H1 (cell line): Measurements from ENCODE around the gene TSPEAR. TPM values are rescaled to one million over a fixed set of nuclear protein-coding genes. Genes with fewer than 3 reads are reported as not detected.

ENCODE experiments used
- CTCF ChIA-PET: fragments of 300-600 bp; sonication (Branson Sonifier 250); formaldehyde crosslinking; loops from one replicate; lab custom pipeline; 2021; ENCODE audit not compliant: partially characterized antibody; lab: Charles Lee
- POLR2A ChIA-PET: fragments of 300-600 bp; sonication (Branson Sonifier 250); formaldehyde crosslinking; loops from one replicate; lab custom pipeline; 2021; ENCODE audit warnings: inconsistent platforms; ENCODE audit not compliant: partially characterized antibody; lab: Charles Lee
- DNase-seq, 2 experiments: peaks; one replicate each; pipeline versions ENCODE4 v3.0.0 to v3.0.0-alpha.2; 2010 to 2022; ENCODE audit warnings: low spot score in 2 of 2, low read depth in 1 of 2, mixed read lengths in 1 of 2
- FAIRE-seq: peaks from 2 replicates; lab custom pipeline; 2011; peaks lifted over from hg19 to GRCh38; lab: Jason Lieb, UNC
- H2AFZ ChIP-seq: 2 replicates; pipeline ENCODE4 v1.8.1; 2012; ENCODE audit warnings: low read length, inconsistent platforms
- H2AK5ac ChIP-seq: 2 replicates; pipeline ENCODE4 v1.6.1; 2013; ENCODE audit warnings: low read depth, low read length
- H2BK120ac ChIP-seq: replicated peaks from 2 replicates; pipeline ENCODE3; 2013; ENCODE audit warnings: low read depth, low read length, inconsistent platforms
- H2BK12ac ChIP-seq: 2 replicates; pipeline ENCODE4 v1.6.1; 2013; ENCODE audit warnings: low read depth, low read length
- H2BK15ac ChIP-seq: 2 replicates; pipeline ENCODE4 v1.6.1; 2013; ENCODE audit warnings: low read length
- H2BK20ac ChIP-seq: 2 replicates; pipeline ENCODE4 v1.6.1; 2013; ENCODE audit warnings: low read length
- H2BK5ac ChIP-seq: 2 replicates; pipeline ENCODE4 v1.6.1; 2013; ENCODE audit warnings: low read depth, low read length
- H3K14ac ChIP-seq: 2 replicates; pipeline ENCODE4 v1.6.1; 2013; ENCODE audit warnings: inconsistent platforms; ENCODE audit not compliant: insufficient read length
- H3K18ac ChIP-seq: 2 replicates; pipeline ENCODE4 v1.6.1; 2013; ENCODE audit warnings: low read length; ENCODE audit errors: extremely low read depth
- H3K23ac ChIP-seq: 2 replicates; pipeline ENCODE4 v1.6.1; 2013; ENCODE audit warnings: inconsistent platforms; ENCODE audit not compliant: insufficient read length
- H3K23me2 ChIP-seq: 2 replicates; pipeline ENCODE4 v1.6.1; 2013; ENCODE audit warnings: low read depth, low read length
- H3K27ac ChIP-seq: 2 replicates; pipeline ENCODE4 v1.6.1; 2011; ENCODE audit warnings: low read depth, low read length, inconsistent platforms
- H3K27me3 ChIP-seq, 4 experiments: replicated peaks in 1 of 4; 1 replicate in 1 of 4; 2 replicates in 3 of 4; pipeline versions ENCODE4 v1.6.1 to v1.8.1; 2011 to 2013; ENCODE audit warnings: low read length in 3 of 4, mild to moderate bottlenecking in 3 of 4, inconsistent platforms in 2 of 4, mixed read lengths in 2 of 4, moderate library complexity in 1 of 4; ENCODE audit not compliant: control insufficient read depth in 3 of 4, insufficient read depth in 3 of 4; ENCODE audit errors: extremely low read depth in 1 of 4
- H3K36me3 ChIP-seq, 4 experiments: 2 replicates each; pipeline versions ENCODE4 v1.6.1 to v1.8.1; 2011 to 2013; ENCODE audit warnings: mild to moderate bottlenecking in 4 of 4, low read length in 3 of 4, moderate library complexity in 2 of 4, control low read depth in 1 of 4, inconsistent platforms in 1 of 4; ENCODE audit not compliant: insufficient read depth in 4 of 4, control insufficient read depth in 2 of 4
- H3K4ac ChIP-seq: replicated peaks from 2 replicates; pipeline ENCODE3; 2013; ENCODE audit warnings: low read length, low read depth, mixed read lengths, inconsistent platforms; ENCODE audit not compliant: insufficient read length
- H3K4me1 ChIP-seq, 4 experiments: replicated peaks in 1 of 4; 1 replicate in 1 of 4; 2 replicates in 3 of 4; pipeline versions ENCODE4 v1.6.1 to v1.8.1; 2011 to 2013; ENCODE audit warnings: low read length in 3 of 4, inconsistent platforms in 2 of 4, mixed read lengths in 1 of 4; ENCODE audit not compliant: insufficient read depth in 4 of 4, control insufficient read depth in 3 of 4
- H3K4me2 ChIP-seq, 2 experiments: 2 replicates each; pipeline versions ENCODE4 v1.6.1 to v1.8.1; 2011 to 2013; ENCODE audit warnings: low read depth in 2 of 2, low read length in 2 of 2, control low read depth in 1 of 2, inconsistent platforms in 1 of 2, mild to moderate bottlenecking in 1 of 2; ENCODE audit not compliant: insufficient read depth in 1 of 2
- H3K4me3 ChIP-seq, 4 experiments: fragments of 200-600, 300-600 bp in 1 of 4; sonication (generic), shearing (Covaris generic), sonication (Bioruptor Twin) in 1 of 4; 2 replicates each; pipeline versions ENCODE4 v1.5.1 to v1.8.1; 2011 to 2016; ENCODE audit warnings: low read length in 4 of 4, low read depth in 3 of 4, control low read depth in 2 of 4, inconsistent platforms in 2 of 4, mild to moderate bottlenecking in 2 of 4, mixed read lengths in 1 of 4, moderate library complexity in 1 of 4; ENCODE audit not compliant: insufficient read depth in 2 of 4; ENCODE audit errors: extremely low read depth in 1 of 4
- H3K56ac ChIP-seq: replicated peaks from 2 replicates; pipeline ENCODE3; 2013; ENCODE audit warnings: low read depth, mild to moderate bottlenecking, mixed read lengths, low read length, inconsistent platforms; ENCODE audit not compliant: insufficient read length
- H3K79me1 ChIP-seq: 2 replicates; pipeline ENCODE4 v1.6.1; 2013; ENCODE audit warnings: low read depth, low read length, control low read depth
- H3K79me2 ChIP-seq, 2 experiments: 2 replicates each; pipeline versions ENCODE4 v1.6.1 to v1.8.1; 2012 to 2013; ENCODE audit warnings: low read length in 2 of 2, mild to moderate bottlenecking in 2 of 2, inconsistent platforms in 1 of 2; ENCODE audit not compliant: insufficient read depth in 2 of 2, control insufficient read depth in 1 of 2
- H3K9ac ChIP-seq, 4 experiments: replicated peaks in 1 of 4; 1 replicate in 1 of 4; 2 replicates in 3 of 4; pipeline versions ENCODE4 v1.6.1 to v1.8.1; 2011 to 2013; ENCODE audit warnings: low read depth in 3 of 4, low read length in 3 of 4, control low read depth in 2 of 4, mild to moderate bottlenecking in 2 of 4, moderate library complexity in 2 of 4, inconsistent platforms in 1 of 4; ENCODE audit errors: extremely low read depth in 1 of 4
- H3K9me3 ChIP-seq, 2 experiments: 2 replicates each; pipeline versions ENCODE4 v1.6.1 to v1.8.1; 2012 to 2013; ENCODE audit warnings: mild to moderate bottlenecking in 2 of 2, moderate library complexity in 2 of 2, control low read depth in 1 of 2, inconsistent platforms in 1 of 2, low read depth in 1 of 2, low read length in 1 of 2, mixed read lengths in 1 of 2; ENCODE audit not compliant: insufficient read depth in 2 of 2
- H4K20me1 ChIP-seq, 2 experiments: replicated peaks in 1 of 2; 2 replicates each; pipeline versions ENCODE3 to v1.8.1; 2011 to 2013; ENCODE audit warnings: inconsistent platforms in 2 of 2, low read length in 2 of 2, mild to moderate bottlenecking in 1 of 2; ENCODE audit not compliant: insufficient read depth in 2 of 2, control insufficient read depth in 1 of 2
- H4K5ac ChIP-seq: 2 replicates; pipeline ENCODE4 v1.6.1; 2013; ENCODE audit warnings: low read length, low read depth, mixed read lengths, inconsistent platforms; ENCODE audit not compliant: insufficient read length
- H4K8ac ChIP-seq: 2 replicates; pipeline ENCODE4 v1.8.0; 2013; ENCODE audit warnings: mild to moderate bottlenecking, moderate library complexity, low read length, inconsistent platforms; ENCODE audit not compliant: insufficient read depth; ENCODE audit errors: extremely low read depth
- H4K91ac ChIP-seq: replicated peaks from 2 replicates; pipeline ENCODE3; 2013; ENCODE audit warnings: low read length, mixed read lengths, inconsistent platforms; ENCODE audit not compliant: insufficient read length
- CBX8 ChIP-seq: fragments of 300-800, 300-1000 bp; sonication (generic); IDR thresholded peaks from 2 replicates; pipeline ENCODE4 v1.7.1; 2016; ENCODE audit warnings: low read depth, low read length, borderline replicate concordance
- CEBPB ChIP-seq: IDR thresholded peaks from 2 replicates; pipeline ENCODE4 v1.6.1; 2012; ENCODE audit warnings: low read depth, low read length
- CHD2 ChIP-seq: IDR thresholded peaks from 2 replicates; pipeline ENCODE4 v1.6.1; 2012; ENCODE audit warnings: low read length, improper control_type of control experiment
- SIN3A ChIP-seq, 2 experiments: IDR thresholded peaks in 1 of 2; conservative IDR thresholded peaks in 1 of 2; 2 replicates each; pipeline ENCODE4 v1.6.1; 2011 to 2012; ENCODE audit warnings: low read length in 2 of 2, improper control_type of control experiment in 1 of 2, low read depth in 1 of 2, mild to moderate bottlenecking in 1 of 2
- WGBS, 2 experiments: shearing (Covaris generic) in 1 of 2; methylation state at CpG; one replicate each; pipeline versions ENCODE4 v1.1.6 to v1.1.7; 2013 to 2015; ENCODE audit warnings: low lambda C conversion rate in 2 of 2, mixed read lengths in 2 of 2, inconsistent platforms in 1 of 2, low coverage in 1 of 2, missing lambda C conversion rate in 1 of 2; ENCODE audit not compliant: insufficient replicate concordance in 2 of 2, insufficient coverage in 1 of 2, insufficient read length in 1 of 2; ENCODE audit errors: extremely low coverage in 1 of 2, missing lambda C conversion rate in 1 of 2; 5-methylcytosine and 5-hydroxymethylcytosine counted together
- polyA plus RNA-seq, 7 experiments: library from polyadenylated mRNA; depleted of rRNA in 3 of 7; stranded (reverse) in 5 of 7; unstranded in 2 of 7; fragments of >200 nt in 5 of 7; fragments of 200-250 nt in 2 of 7; gene quantifications; 1 replicate in 5 of 7; 2 replicates in 1 of 7; 4 replicates in 1 of 7; pipeline versions ENCODE4 v1.2.1 to v1.2.3, GENCODE V29; 2011 to 2013; ENCODE audit warnings: missing spikeins in 2 of 7, mixed read lengths in 2 of 7
- total RNA-seq: library from RNA; stranded (reverse); fragmentation: NEBNext Ultra II Directional; extraction: Animal tissue kit (Norgen Biotek cat#: 25700); gene quantifications from 2 replicates; pipeline ENCODE4 v1.2.1, GENCODE V29; 2021

Gene TSPEAR
- total and polyA plus RNA-seq, 2 of the 8 experiments (the other 6 are each of a cell fraction or from before 2014, with no cell fraction given) = 0.58 to 0.89 TPM

DNA sequence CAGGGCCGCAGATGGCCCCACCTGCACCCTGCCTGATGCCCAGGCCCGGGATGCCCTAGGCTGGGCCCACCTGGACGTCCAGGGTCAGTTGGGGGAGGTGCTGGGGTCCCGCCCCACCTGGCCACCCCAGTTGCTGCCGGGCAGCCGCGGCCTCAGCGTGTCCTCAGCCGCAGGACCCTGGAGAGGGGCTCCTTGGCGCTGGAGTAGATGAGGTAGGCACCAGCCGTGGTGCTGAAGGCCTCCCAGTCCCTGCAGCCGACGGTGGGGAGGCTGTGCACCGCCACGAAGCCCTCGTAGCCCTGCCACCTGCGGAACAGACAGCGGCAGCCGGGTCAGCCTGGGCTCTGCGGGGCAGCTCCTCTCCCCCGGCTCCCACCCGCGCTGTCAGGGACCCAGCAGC, 211.7 kb downstream of the TSPEAR start:
- H3K4me1 ChIP-seq = peaks cover 0 to 18% (median 8%) of the 10 kb centered on the region in 4 experiments; a peak in 5 of 7 replicates
- no peak overlapping the region for H3K27ac ChIP-seq
- H2AFZ ChIP-seq = no peak overlapping the region
- H2BK120ac ChIP-seq = no peak overlapping the region
- no peak overlapping the region for H3K23ac ChIP-seq
- H4K20me1 ChIP-seq = no peaks in the 10 kb centered on the region
- H3K23me2 ChIP-seq = no peaks in the 10 kb centered on the region
- no peaks in the 10 kb centered on the region for H3K79me2 ChIP-seq
- TF ChIP-seq CBX8 (no peak), CEBPB (no peak), SIN3A (conservative IDR thresholded peaks at IDR 0.05 in 1 of 2, IDR thresholded peaks at IDR 0.05 in 1 of 2; ENCODE audit: low read depth in 1 of 2, low read length in 2 of 2) (no peak), CHD2 (no peak)
- H2BK15ac ChIP-seq = no peak overlapping the region
- no peak overlapping the region for H3K56ac ChIP-seq
- no peak overlapping the region for H4K8ac ChIP-seq
- no peak overlapping the region for H3K9ac ChIP-seq
- no peak overlapping the region for H4K5ac ChIP-seq
- WGBS, 2 experiments = 92% methylated on average over 17 of the region's 23 CpGs; no CpG with 5 or more reads in 1 of the 2 experiments
- 0 out of 8 replicates have a peak, but pooled peaks cover 0 to 2% (median 0%) of the 10 kb centered on the region in 4 experiments for H3K36me3 ChIP-seq
- no peak overlapping the region for H3K18ac ChIP-seq
- no peak overlapping the region for H2BK20ac ChIP-seq
- DNase-seq (no peak), FAIRE-seq (no peak)
- no peaks in the 10 kb centered on the region; the same call in 1 of the 2 replicates for H3K79me1 ChIP-seq
- H3K14ac ChIP-seq = no peak overlapping the region
- no peak overlapping the region for H2BK5ac ChIP-seq
- H3K27me3 ChIP-seq = no peaks in the 10 kb centered on the region; a peak in 1 of 7 replicates
- H3K4ac ChIP-seq = no peak overlapping the region
- no peak overlapping the region for H2BK12ac ChIP-seq
- no peaks in the 10 kb centered on the region for H3K9me3 ChIP-seq
- POLR2A ChIA-PET = no interaction called here
- H2AK5ac ChIP-seq = no peak overlapping the region
- no peak overlapping the region for H4K91ac ChIP-seq
- H3K4me3 ChIP-seq = no peak overlapping the region
- no peak overlapping the region for H3K4me2 ChIP-seq
- CTCF ChIA-PET = interaction anchor here (1.0 to 1.6 kb wide), 2 partner anchors 10 to 294 kb away, joined by 3 read pairs; no protein-coding TSS in a partner anchor
